Measurements from ENCODE around the gene KANSL1. TPM values are rescaled to one million over a fixed set of nuclear protein-coding genes. Genes with fewer than 3 reads are reported as not detected.

Gene KANSL1
- total RNA-seq, 1 donor from 2014 or later: 191 TPM

DNA sequence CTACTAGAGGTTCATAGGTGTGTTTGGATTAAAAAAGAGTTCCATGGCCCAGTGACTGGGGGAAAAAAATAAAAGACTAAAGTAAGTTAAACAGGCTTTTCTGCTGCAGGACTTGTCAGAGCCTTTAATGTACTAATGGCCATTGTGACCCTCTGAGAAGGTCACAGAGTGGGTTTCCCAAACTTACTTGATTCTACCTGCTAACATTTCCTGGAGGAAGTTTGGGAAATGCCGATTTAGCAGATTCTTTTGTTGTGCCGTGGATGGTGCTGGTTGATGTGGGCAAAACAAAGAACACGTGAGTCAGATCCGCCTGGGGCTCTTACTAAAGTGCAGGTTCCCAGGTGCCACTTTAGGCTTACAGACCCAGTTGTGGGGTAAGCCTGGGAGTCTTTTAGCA lies 207.8 kb downstream of the KANSL1 start:
- no peak overlapping the region for H3K27ac Mint-ChIP-seq (ENCODE audit: unreplicated experiment)
- H3K4me1 Mint-ChIP-seq (ENCODE audit: low read depth, unreplicated experiment): peaks cover 8% of the 10 kb centered on the region
- peaks cover 16% of the 10 kb centered on the region for H3K36me3 Mint-ChIP-seq (ENCODE audit: unreplicated experiment)
- no peak for DNase-seq
- peaks cover 8% of the 10 kb centered on the region for H3K9me3 Mint-ChIP-seq (ENCODE audit: unreplicated experiment)
- TF ChIP-seq, protein P1, sequence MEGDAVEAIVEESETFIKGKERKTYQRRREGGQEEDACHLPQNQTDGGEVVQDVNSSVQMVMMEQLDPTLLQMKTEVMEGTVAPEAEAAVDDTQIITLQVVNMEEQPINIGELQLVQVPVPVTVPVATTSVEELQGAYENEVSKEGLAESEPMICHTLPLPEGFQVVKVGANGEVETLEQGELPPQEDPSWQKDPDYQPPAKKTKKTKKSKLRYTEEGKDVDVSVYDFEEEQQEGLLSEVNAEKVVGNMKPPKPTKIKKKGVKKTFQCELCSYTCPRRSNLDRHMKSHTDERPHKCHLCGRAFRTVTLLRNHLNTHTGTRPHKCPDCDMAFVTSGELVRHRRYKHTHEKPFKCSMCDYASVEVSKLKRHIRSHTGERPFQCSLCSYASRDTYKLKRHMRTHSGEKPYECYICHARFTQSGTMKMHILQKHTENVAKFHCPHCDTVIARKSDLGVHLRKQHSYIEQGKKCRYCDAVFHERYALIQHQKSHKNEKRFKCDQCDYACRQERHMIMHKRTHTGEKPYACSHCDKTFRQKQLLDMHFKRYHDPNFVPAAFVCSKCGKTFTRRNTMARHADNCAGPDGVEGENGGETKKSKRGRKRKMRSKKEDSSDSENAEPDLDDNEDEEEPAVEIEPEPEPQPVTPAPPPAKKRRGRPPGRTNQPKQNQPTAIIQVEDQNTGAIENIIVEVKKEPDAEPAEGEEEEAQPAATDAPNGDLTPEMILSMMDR (IDR thresholded peaks at IDR 0.05; ENCODE audit: partially characterized antibody, unreplicated experiment): no peak
- no peak overlapping the region for H3K4me3 Mint-ChIP-seq (ENCODE audit: unreplicated experiment)
- H3K27me3 Mint-ChIP-seq (ENCODE audit: unreplicated experiment): peaks cover 11% of the 10 kb centered on the region

DNA sequence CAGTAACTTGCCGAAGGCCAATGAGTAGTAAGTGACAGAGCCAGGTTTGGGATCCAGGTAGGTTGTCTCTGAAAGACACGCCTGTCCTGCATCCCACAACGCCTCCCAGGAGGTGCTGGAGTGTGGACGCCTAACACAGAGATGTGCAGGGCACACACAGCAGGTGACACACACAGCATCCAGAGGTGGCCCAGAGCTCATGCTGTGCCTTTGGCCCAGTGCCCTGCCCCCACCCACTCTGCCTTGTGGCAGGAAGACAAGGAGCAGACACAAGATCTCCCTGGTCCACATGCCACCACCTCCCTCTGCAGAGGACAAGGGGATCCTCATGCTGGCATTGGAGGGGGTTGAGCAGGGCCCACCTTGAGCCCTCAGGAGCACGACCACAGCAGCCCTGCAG lies 208.9 kb downstream of the KANSL1 start:
- Mint-ChIP-seq H3K4me1 (ENCODE audit: low read depth, unreplicated experiment) (peaks cover 8% of the 10 kb centered on the region), H3K9me3 (ENCODE audit: unreplicated experiment) (peaks cover 8% of the 10 kb centered on the region), H3K27me3 (ENCODE audit: unreplicated experiment) (peaks cover 11% of the 10 kb centered on the region), H3K4me3 (ENCODE audit: unreplicated experiment) (no peak overlapping the region), H3K27ac (ENCODE audit: unreplicated experiment) (no peak overlapping the region), H3K36me3 (ENCODE audit: unreplicated experiment) (peaks cover 11% of the 10 kb centered on the region)
- DNase-seq: no peak
- TF ChIP-seq, protein P1 (IDR thresholded peaks at IDR 0.05; ENCODE audit: partially characterized antibody, unreplicated experiment): no peak

DNA sequence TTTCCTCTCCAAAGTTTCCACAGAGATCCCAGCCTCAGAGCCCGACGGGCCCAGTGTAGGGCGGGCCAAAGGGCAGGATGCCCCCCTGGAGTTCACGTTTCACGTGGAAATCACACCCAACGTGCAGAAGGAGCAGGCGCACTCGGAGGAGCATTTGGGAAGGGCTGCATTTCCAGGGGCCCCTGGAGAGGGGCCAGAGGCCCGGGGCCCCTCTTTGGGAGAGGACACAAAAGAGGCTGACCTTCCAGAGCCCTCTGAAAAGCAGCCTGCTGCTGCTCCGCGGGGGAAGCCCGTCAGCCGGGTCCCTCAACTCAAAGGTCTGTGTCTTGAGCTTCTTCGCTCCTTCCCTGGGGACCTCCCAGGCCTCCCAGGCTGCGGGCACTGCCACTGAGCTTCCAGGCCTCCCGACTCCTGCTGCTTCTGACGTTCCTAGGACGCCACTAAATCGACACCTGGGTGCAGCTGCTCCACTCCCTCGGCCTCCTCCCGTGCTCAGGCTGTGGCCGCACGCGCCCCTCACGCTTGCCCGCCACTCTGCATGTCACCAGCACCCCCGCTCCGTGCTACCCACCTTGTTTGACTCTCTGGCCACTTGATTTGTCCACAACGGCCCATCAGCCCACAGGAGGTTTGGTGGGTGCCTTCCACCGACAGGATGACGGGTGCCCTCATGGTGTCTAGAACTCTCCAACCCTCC lies 209.5 kb downstream of the KANSL1 start:
- TF ChIP-seq, protein P1 (IDR thresholded peaks at IDR 0.05; ENCODE audit: partially characterized antibody, unreplicated experiment): no peak
- H3K27me3 Mint-ChIP-seq (ENCODE audit: unreplicated experiment): peaks cover 9% of the 10 kb centered on the region
- H3K36me3 Mint-ChIP-seq (ENCODE audit: unreplicated experiment): peaks cover 7% of the 10 kb centered on the region
- no peak overlapping the region for H3K4me3 Mint-ChIP-seq (ENCODE audit: unreplicated experiment)
- peaks cover 8% of the 10 kb centered on the region for H3K4me1 Mint-ChIP-seq (ENCODE audit: low read depth, unreplicated experiment)
- no peak for DNase-seq
- H3K27ac Mint-ChIP-seq (ENCODE audit: unreplicated experiment): peak overlapping the region; percentile 52
- H3K9me3 Mint-ChIP-seq (ENCODE audit: unreplicated experiment): peaks cover 8% of the 10 kb centered on the region

DNA sequence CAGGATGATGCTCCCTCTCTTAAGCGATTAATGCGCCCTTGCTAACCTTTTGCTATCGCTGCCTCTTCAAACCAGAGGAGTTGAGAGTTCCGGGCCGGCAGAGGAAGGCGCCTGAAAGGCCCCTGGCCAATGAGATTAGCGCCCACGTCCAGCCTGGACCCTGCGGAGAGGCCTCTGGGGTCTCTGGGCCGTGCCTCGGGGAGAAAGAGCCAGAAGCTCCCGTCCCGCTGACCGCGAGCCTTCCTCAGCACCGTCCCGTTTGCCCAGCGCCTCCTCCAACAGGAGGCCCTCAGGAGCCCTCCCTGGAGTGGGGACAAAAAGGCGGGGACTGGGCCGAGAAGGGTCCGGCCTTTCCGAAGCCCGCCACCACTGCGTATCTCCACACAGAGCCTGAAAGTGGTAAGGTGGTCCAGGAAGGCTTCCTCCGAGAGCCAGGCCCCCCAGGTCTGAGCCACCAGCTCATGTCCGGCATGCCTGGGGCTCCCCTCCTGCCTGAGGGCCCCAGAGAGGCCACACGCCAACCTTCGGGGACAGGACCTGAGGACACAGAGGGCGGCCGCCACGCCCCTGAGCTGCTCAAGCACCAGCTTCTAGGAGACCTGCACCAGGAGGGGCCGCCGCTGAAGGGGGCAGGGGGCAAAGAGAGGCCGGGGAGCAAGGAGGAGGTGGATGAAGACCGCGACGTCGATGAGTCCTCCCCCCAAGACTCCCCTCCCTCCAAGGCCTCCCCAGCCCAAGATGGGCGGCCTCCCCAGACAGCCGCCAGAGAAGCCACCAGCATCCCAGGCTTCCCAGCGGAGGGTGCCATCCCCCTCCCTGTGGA lies 210.2 kb downstream of the KANSL1 start:
- Mint-ChIP-seq H3K36me3 (ENCODE audit: unreplicated experiment) (peaks cover 6% of the 10 kb centered on the region), H3K27ac (ENCODE audit: unreplicated experiment) (no peak overlapping the region), H3K4me1 (ENCODE audit: low read depth, unreplicated experiment) (peaks cover 8% of the 10 kb centered on the region), H3K27me3 (ENCODE audit: unreplicated experiment) (peaks cover 9% of the 10 kb centered on the region), H3K9me3 (ENCODE audit: unreplicated experiment) (peaks cover 8% of the 10 kb centered on the region), H3K4me3 (ENCODE audit: unreplicated experiment) (no peak overlapping the region)
- DNase-seq: no peak
- TF ChIP-seq, protein P1 (IDR thresholded peaks at IDR 0.05; ENCODE audit: partially characterized antibody, unreplicated experiment): no peak

DNA sequence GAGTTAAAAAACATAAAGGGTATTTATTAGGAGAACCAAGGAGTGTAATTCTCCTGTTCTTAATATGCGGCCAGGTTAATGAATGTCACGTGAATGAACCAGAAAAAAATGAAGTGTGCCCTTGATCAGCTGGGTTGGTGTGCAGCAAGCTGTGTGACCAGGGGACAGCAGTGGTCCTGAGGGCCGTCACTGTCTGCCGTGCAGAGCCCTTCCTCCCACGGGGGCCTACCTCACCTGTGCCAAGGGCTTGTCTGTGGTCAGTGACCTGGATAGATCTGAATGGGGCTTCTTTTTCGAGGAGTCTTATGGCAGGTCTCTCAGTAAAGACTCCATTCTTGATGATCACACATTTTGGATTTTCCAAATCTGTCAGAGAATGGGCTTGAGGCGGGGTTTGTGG lies 211.9 kb downstream of the KANSL1 start:
- peaks cover 7% of the 10 kb centered on the region for H3K27me3 Mint-ChIP-seq (ENCODE audit: unreplicated experiment)
- no peak for DNase-seq
- H3K9me3 Mint-ChIP-seq (ENCODE audit: unreplicated experiment): peaks cover 10% of the 10 kb centered on the region
- TF ChIP-seq, protein P1 (IDR thresholded peaks at IDR 0.05; ENCODE audit: partially characterized antibody, unreplicated experiment): no peak
- H3K27ac Mint-ChIP-seq (ENCODE audit: unreplicated experiment): no peak overlapping the region
- H3K36me3 Mint-ChIP-seq (ENCODE audit: unreplicated experiment): peaks cover 6% of the 10 kb centered on the region
- no peak overlapping the region for H3K4me3 Mint-ChIP-seq (ENCODE audit: unreplicated experiment)
- no peaks in the 10 kb centered on the region for H3K4me1 Mint-ChIP-seq (ENCODE audit: low read depth, unreplicated experiment)
